ENCODE data around the gene CFHR5. TPM values are rescaled to one million over a fixed set of nuclear protein-coding genes. Genes with fewer than 3 reads are reported as not detected.

Gene CFHR5
- total RNA-seq, 1 donor from 2014 or later: not detected

DNA sequence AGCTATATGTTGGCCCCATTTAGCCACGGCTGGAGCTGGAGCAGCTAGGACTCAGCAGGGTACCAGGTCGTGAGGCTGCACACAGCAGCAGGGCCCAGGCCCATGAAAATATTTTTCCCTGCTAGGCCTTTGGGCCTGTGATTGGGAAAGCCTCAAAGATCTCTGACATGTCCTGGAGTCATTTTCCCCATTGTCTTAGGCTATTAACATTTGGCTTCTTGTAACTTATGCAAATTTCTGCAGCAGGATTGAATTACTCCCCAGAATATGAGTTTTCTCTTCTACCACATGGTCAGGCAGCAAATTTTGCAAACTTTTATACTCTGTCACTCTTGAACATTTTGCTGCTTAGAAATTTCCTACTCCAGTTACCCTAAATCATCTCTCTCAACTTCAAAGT, 22.6 kb upstream of the CFHR5 start:
- H3K4me3 Mint-ChIP-seq (ENCODE audit: unreplicated experiment): no peak overlapping the region
- no peaks in the 10 kb centered on the region for H3K36me3 Mint-ChIP-seq (ENCODE audit: low read depth, unreplicated experiment)
- TF ChIP-seq, protein P1, sequence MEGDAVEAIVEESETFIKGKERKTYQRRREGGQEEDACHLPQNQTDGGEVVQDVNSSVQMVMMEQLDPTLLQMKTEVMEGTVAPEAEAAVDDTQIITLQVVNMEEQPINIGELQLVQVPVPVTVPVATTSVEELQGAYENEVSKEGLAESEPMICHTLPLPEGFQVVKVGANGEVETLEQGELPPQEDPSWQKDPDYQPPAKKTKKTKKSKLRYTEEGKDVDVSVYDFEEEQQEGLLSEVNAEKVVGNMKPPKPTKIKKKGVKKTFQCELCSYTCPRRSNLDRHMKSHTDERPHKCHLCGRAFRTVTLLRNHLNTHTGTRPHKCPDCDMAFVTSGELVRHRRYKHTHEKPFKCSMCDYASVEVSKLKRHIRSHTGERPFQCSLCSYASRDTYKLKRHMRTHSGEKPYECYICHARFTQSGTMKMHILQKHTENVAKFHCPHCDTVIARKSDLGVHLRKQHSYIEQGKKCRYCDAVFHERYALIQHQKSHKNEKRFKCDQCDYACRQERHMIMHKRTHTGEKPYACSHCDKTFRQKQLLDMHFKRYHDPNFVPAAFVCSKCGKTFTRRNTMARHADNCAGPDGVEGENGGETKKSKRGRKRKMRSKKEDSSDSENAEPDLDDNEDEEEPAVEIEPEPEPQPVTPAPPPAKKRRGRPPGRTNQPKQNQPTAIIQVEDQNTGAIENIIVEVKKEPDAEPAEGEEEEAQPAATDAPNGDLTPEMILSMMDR (IDR thresholded peaks at IDR 0.05; ENCODE audit: unreplicated experiment): no peak
- no peaks in the 10 kb centered on the region for H3K4me1 Mint-ChIP-seq (ENCODE audit: unreplicated experiment)
- no peak for DNase-seq (ENCODE audit: low spot score)
- H3K27ac Mint-ChIP-seq (ENCODE audit: unreplicated experiment): no peak overlapping the region
- H3K9me3 Mint-ChIP-seq (ENCODE audit: unreplicated experiment): no peaks in the 10 kb centered on the region
- H3K27me3 Mint-ChIP-seq (ENCODE audit: unreplicated experiment): no peaks in the 10 kb centered on the region

DNA sequence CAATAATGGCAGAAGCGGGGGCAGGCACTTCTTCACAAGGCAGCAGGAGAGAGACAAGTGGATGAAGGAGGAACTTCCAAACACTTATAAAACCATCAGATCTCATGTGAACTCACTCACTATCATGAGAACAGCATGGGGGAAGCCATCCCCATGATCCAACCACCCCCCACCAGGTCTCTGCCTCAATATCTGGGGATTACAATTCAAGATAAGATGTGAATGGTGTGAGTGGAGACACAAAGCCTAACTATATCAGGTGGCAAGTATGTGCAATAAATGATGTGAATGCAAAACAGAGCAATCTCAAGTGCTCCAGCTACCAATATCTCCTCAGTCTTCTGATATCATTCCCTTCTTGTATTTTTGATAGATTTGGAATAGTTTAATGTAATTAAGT, 21.4 kb upstream of the CFHR5 start:
- TF ChIP-seq, protein P1 (IDR thresholded peaks at IDR 0.05; ENCODE audit: unreplicated experiment): no peak
- H3K4me1 Mint-ChIP-seq (ENCODE audit: unreplicated experiment): no peaks in the 10 kb centered on the region
- H3K27ac Mint-ChIP-seq (ENCODE audit: unreplicated experiment): no peak overlapping the region
- H3K4me3 Mint-ChIP-seq (ENCODE audit: unreplicated experiment): no peak overlapping the region
- no peaks in the 10 kb centered on the region for H3K9me3 Mint-ChIP-seq (ENCODE audit: unreplicated experiment)
- H3K27me3 Mint-ChIP-seq (ENCODE audit: unreplicated experiment): no peaks in the 10 kb centered on the region
- H3K36me3 Mint-ChIP-seq (ENCODE audit: low read depth, unreplicated experiment): no peaks in the 10 kb centered on the region
- no peak for DNase-seq (ENCODE audit: low spot score)

DNA sequence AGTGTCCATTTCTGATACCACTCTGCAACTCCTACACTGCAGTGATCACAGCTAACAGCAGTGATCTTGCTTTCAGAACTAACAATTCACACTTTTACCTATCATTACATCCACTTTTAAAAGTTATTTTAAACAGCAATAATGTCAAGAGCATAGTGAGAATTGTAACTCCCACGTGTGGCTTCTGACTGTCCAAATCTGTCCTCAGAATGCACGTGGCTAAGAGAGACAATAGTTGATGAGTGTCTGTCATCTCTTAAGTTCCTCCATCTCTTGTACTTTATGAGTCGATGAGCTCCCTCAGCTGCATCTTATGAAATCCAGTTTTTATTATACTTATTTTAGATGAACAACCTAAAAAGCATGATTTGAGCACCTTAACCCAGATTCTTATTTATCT, 16.5 kb upstream of the CFHR5 start:
- no peaks in the 10 kb centered on the region for H3K9me3 Mint-ChIP-seq (ENCODE audit: unreplicated experiment)
- no peaks in the 10 kb centered on the region for H3K36me3 Mint-ChIP-seq (ENCODE audit: low read depth, unreplicated experiment)
- H3K27ac Mint-ChIP-seq (ENCODE audit: unreplicated experiment): no peak overlapping the region
- H3K4me3 Mint-ChIP-seq (ENCODE audit: unreplicated experiment): no peak overlapping the region
- no peaks in the 10 kb centered on the region for H3K4me1 Mint-ChIP-seq (ENCODE audit: unreplicated experiment)
- TF ChIP-seq, protein P1 (IDR thresholded peaks at IDR 0.05; ENCODE audit: unreplicated experiment): no peak
- H3K27me3 Mint-ChIP-seq (ENCODE audit: unreplicated experiment): no peaks in the 10 kb centered on the region
- DNase-seq (ENCODE audit: low spot score): no peak

DNA sequence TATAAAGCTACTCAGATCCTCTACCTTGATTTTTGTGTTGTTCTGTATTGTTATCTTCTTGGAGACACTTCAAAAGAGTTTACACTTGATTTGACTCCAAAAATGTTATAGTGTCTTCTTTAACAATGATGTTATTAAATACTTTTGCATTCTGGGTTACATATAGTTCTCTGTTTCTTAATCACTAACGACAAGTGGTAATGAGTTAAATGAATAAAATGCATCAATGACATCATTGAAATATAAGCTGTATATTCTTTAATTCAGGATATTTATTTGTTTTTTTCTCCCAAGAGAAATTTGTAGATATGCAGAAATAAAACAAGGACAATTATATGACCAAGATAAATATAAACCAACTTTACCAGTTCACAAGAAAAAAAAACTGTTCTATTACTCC, 7.2 kb upstream of the CFHR5 start:
- TF ChIP-seq, protein P1 (IDR thresholded peaks at IDR 0.05; ENCODE audit: unreplicated experiment): no peak
- Mint-ChIP-seq H3K4me3 (ENCODE audit: unreplicated experiment) (no peak overlapping the region), H3K9me3 (ENCODE audit: unreplicated experiment) (no peaks in the 10 kb centered on the region), H3K27ac (ENCODE audit: unreplicated experiment) (no peak overlapping the region), H3K36me3 (ENCODE audit: low read depth, unreplicated experiment) (no peaks in the 10 kb centered on the region), H3K27me3 (ENCODE audit: unreplicated experiment) (no peaks in the 10 kb centered on the region), H3K4me1 (ENCODE audit: unreplicated experiment) (no peaks in the 10 kb centered on the region)
- DNase-seq (ENCODE audit: low spot score): no peak

DNA sequence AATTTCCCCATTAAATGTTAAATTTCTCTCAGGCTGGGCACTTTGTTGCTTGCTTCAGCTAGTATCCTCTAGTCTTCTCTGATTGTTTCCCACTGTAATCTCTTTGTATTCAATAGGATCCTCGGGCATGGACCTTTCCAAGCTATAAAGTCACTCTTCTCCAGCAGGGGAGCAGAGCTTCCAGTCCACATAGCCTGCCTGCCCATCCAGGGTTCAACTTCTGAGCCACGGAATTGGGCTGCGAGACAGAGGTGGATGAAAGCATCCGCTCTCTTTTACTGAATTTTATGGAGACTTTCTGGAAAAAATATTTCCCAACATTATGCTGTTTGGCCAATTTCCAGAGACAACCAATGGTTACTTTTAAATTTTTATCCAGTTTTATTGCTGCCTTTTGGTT, 1.1 kb upstream of the CFHR5 start:
- H3K9me3 Mint-ChIP-seq (ENCODE audit: unreplicated experiment): no peaks in the 10 kb centered on the region
- no peaks in the 10 kb centered on the region for H3K4me1 Mint-ChIP-seq (ENCODE audit: unreplicated experiment)
- H3K36me3 Mint-ChIP-seq (ENCODE audit: low read depth, unreplicated experiment): no peaks in the 10 kb centered on the region
- H3K27me3 Mint-ChIP-seq (ENCODE audit: unreplicated experiment): no peaks in the 10 kb centered on the region
- TF ChIP-seq, protein P1 (IDR thresholded peaks at IDR 0.05; ENCODE audit: unreplicated experiment): no peak
- no peak for DNase-seq (ENCODE audit: low spot score)
- no peak overlapping the region for H3K27ac Mint-ChIP-seq (ENCODE audit: unreplicated experiment)
- H3K4me3 Mint-ChIP-seq (ENCODE audit: unreplicated experiment): no peak overlapping the region

All from endothelial cell (in vitro differentiated cells).